ENCODE measurements around the gene SNAP23.

DNA sequence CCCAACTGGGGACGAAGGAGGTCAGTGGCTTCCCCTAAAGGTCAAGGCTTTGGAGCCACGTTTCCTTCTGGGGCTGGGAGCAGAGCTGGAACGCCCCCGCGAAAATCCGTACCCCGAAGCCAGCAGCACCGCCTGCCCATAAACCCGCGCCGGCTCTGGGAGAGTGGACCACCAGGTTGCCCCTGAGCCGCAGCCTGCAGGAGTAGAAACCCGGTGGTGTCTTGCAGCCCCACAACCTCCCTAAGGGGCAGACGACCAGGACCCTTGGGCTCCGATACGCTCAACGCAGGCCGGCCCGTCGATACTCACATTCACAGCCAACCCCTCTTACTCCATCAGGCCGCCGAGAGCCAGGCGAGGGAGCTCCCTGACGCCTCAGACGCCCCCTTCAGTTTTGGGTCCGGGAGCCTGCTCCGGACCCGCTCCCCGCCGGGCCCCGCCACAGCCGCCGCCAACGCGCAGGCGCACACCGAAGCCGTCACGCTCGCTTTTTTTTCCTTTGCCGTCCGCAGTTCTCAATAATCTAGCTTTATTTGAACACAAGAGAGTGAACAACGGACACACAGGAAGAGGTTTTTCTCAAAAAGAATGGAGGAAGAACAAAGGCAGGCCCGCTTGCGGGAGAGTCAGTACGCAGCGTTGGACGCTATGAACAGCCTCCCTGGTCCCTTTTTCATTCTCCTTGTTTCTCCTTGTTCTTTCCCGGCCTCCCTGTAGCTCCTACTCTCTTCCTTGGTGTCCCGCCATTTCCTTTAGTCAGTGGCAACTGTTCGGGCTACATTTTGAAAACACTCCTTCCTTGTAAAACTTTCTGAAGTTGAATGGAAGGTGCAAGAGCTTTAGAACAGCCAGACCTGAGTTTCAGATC, 4.5 kb upstream of the SNAP23 start, which contains the start of gene ZNF106:
- TF ChIP-seq, protein P1, sequence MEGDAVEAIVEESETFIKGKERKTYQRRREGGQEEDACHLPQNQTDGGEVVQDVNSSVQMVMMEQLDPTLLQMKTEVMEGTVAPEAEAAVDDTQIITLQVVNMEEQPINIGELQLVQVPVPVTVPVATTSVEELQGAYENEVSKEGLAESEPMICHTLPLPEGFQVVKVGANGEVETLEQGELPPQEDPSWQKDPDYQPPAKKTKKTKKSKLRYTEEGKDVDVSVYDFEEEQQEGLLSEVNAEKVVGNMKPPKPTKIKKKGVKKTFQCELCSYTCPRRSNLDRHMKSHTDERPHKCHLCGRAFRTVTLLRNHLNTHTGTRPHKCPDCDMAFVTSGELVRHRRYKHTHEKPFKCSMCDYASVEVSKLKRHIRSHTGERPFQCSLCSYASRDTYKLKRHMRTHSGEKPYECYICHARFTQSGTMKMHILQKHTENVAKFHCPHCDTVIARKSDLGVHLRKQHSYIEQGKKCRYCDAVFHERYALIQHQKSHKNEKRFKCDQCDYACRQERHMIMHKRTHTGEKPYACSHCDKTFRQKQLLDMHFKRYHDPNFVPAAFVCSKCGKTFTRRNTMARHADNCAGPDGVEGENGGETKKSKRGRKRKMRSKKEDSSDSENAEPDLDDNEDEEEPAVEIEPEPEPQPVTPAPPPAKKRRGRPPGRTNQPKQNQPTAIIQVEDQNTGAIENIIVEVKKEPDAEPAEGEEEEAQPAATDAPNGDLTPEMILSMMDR (IDR thresholded peaks at IDR 0.05) = peak; percentile 38
- no peak for TF ChIP-seq EZH2phosphoT487 (IDR thresholded peaks at IDR 0.05)
